Tibial nerve (tissue), 4 donors: ENCODE results near the gene NUDT13. TPM values are rescaled to one million over a fixed set of nuclear protein-coding genes. Genes with fewer than 3 reads are reported as not detected.

Experiments
- DNase-seq, 2 donors: peaks; one replicate each; pipeline ENCODE4 v3.0.0-alpha.2; 2019; ENCODE audit warnings: low spot score in 2 of 2
- H3K27ac ChIP-seq, 4 donors: fragments of 200-600 bp; sonication (generic) in 3 of 4; one replicate each; pipeline ENCODE4 v1.5.1; 2017 to 2019; ENCODE audit warnings: mild to moderate bottlenecking in 1 of 4
- H3K27me3 ChIP-seq, 2 donors: fragments of 200-600 bp; sonication (generic) in 1 of 2; one replicate each; pipeline versions ENCODE4 v1.5.1 to v1.6.0; 2017 to 2019
- H3K36me3 ChIP-seq, 3 donors: fragments of 200-600 bp; sonication (generic); one replicate each; pipeline ENCODE4 v1.5.1; 2018 to 2019
- H3K4me1 ChIP-seq, 4 donors: fragments of 200-600 bp; sonication (generic) in 3 of 4; one replicate each; pipeline ENCODE4 v1.5.1; 2017 to 2019
- H3K4me3 ChIP-seq, 4 donors: fragments of 200-600 bp; sonication (generic) in 3 of 4; one replicate each; pipeline ENCODE4 v1.5.1; 2017 to 2019; ENCODE audit warnings: mild to moderate bottlenecking in 1 of 4, moderate library complexity in 1 of 4
- H3K9me3 ChIP-seq, 4 donors: fragments of 200-600 bp; sonication (generic) in 3 of 4; one replicate each; pipeline ENCODE4 v1.5.1; 2017 to 2019
- CTCF ChIP-seq, 5 experiments: fragments of 200-600 bp in 3 of 5; fragments of 450-650 bp in 2 of 5; sonication (generic) in 3 of 5; IDR thresholded peaks; one replicate each; pipeline ENCODE4 v1.5.1; 2016 to 2019; ENCODE audit warnings: antibody characterized with exemption in 5 of 5, mild to moderate bottlenecking in 3 of 5, moderate library complexity in 2 of 5
- EP300 ChIP-seq, 2 donors: sonication (generic); formaldehyde crosslinking; IDR thresholded peaks; one replicate each; pipeline ENCODE4 v1.6.1; 2017; ENCODE audit warnings: antibody characterized with exemption in 2 of 2, mild to moderate bottlenecking in 1 of 2
- POLR2A ChIP-seq, 2 donors: fragments of 450-650 bp; IDR thresholded peaks; one replicate each; pipeline ENCODE4 v1.6.1; 2017; ENCODE audit warnings: antibody characterized with exemption in 2 of 2, mild to moderate bottlenecking in 2 of 2, moderate library complexity in 2 of 2
- WGBS, 2 donors: methylation state at CpG; one replicate each; pipeline ENCODE4 v1.1.5; 2018; 5-methylcytosine and 5-hydroxymethylcytosine counted together
- total RNA-seq, 4 donors: library from RNA; depleted of rRNA; stranded (reverse); fragments of >200 nt; gene quantifications; one replicate each; pipeline ENCODE4 v1.1.0, GENCODE V29; 2016

The NUDT13 gene
- total RNA-seq, 4 donors from 2014 or later: 1.2 to 10.5 (median 4.2) TPM

DNA sequence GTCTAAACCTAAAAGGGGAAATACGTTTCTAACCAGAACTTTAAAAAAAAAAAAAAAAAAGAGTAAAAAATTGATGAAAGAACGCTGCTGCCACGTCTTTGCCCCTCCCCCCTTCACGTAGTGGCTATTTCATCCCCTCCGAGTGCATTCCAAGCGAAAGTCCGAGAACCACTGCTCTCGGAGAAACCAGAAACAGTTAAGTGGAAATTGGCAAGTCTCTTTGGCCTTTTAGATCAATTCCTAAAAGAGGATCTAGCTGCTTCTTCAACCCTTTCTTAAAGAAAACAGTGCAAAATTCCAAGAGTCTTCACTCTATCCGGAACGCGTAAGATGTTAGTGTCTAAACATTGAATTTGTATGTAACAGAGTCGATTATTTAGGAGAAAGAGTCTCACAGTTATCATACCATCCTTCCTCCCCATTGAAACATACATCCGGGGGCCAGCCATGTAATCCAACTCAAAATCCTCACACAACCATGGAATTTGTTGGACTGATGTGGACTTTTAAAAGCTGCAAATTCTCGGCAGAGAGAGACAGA, 14.7 kb upstream of the NUDT13 start:
- Histone ChIP-seq H3K4me3 (peak overlapping the region; percentile 68 to 96 (median 84)), H3K36me3 (peaks cover 0 to 6% (median 0%) of the 10 kb centered on the region in 3 donors), H3K4me1 (peaks cover 0 to 24% (median 8%) of the 10 kb centered on the region in 4 donors), H3K27ac (peak overlapping the region; percentile 88 to 99 (median 98)), H3K27me3 (no peaks in the 10 kb centered on the region), H3K9me3 (no peaks in the 10 kb centered on the region)
- 0% methylated on average over 14 of the region's 14 CpGs for WGBS, 2 donors
- TF ChIP-seq EP300 (IDR thresholded peaks at IDR 0.05) (peak in 1 of 2 donors; percentile 69), POLR2A (IDR thresholded peaks at IDR 0.05) (peak in 1 of 2 donors; percentile 25), CTCF (IDR thresholded peaks at IDR 0.05) (no peak)
- peak; percentile 35 to 69 for DNase-seq

- Histone ChIP-seq H3K27ac (peak overlapping the region; percentile 88 to 99 (median 98)), H3K4me3 (peak overlapping the region; percentile 68 to 96 (median 84)), H3K27me3 (no peaks in the 10 kb centered on the region), H3K9me3 (no peaks in the 10 kb centered on the region), H3K36me3 (peaks cover 0 to 11% (median 0%) of the 10 kb centered on the region in 3 donors), H3K4me1 (peaks cover 0 to 24% (median 8%) of the 10 kb centered on the region in 4 donors)
- TF ChIP-seq POLR2A (IDR thresholded peaks at IDR 0.05) (no peak), EP300 (IDR thresholded peaks at IDR 0.05) (no peak), CTCF (IDR thresholded peaks at IDR 0.05) (no peak)
- WGBS, 2 donors: 0 to 1% methylated on average over 27 to 28 of the region's 29 CpGs
- DNase-seq: peak; percentile 41
These were observed 14.2 kb upstream of the NUDT13 start for GRCh38 chr10:73096041-73096448.

- Histone ChIP-seq H3K4me3 (peak within 1 kb of the TSS; percentile 68 to 96 (median 84)), H3K27me3 (no peaks in the 10 kb centered on the region), H3K36me3 (peaks cover 0 to 11% (median 0%) of the 10 kb centered on the region in 3 donors), H3K27ac (peak within 1 kb of the TSS; percentile 88 to 99 (median 98)), H3K4me1 (peaks cover 0 to 24% (median 8%) of the 10 kb centered on the region in 4 donors), H3K9me3 (no peaks in the 10 kb centered on the region)
- 0% methylated on average over 69 to 75 of the region's 75 CpGs for WGBS, 2 donors
- DNase-seq: peak; percentile 96 to 98
- peak; percentile 80 to 100 for TF ChIP-seq EP300 (IDR thresholded peaks at IDR 0.05)
- peak; percentile 91 to 95 for TF ChIP-seq POLR2A (IDR thresholded peaks at IDR 0.05)
- TF ChIP-seq CTCF (IDR thresholded peaks at IDR 0.05): peak; percentile 61 to 90 (median 79)
These were observed 13.6 kb upstream of the NUDT13 start, which contains the start of gene P4HA1 for GRCh38 chr10:73096449-73097304. Gene P4HA1, minus strand, starts transcription at chr10:73096866. Its CDS starts 21,983 bp downstream, at chr10:73074883.

DNA sequence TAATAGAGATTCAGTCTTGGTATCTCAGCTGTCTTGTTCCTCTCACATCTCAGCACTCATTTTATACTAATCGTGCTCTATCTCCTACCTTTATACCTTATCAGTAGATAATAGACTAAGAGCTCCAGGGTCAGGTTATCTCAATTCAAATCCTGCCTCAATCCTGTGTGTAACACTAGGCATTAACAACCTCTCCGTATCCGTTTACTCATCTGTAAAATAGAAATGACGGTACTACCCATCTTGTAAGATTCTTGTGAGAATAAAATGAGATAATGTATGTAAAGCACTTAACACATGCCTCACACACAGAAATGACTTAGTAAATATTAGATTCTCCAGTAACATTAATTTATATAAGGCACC, 13.0 kb upstream of the NUDT13 start:
- peak overlapping the region; percentile 68 to 96 (median 84) for H3K4me3 ChIP-seq
- DNase-seq: no peak
- H3K27me3 ChIP-seq: no peaks in the 10 kb centered on the region
- H3K9me3 ChIP-seq: no peaks in the 10 kb centered on the region
- H3K36me3 ChIP-seq: peaks cover 0 to 11% (median 0%) of the 10 kb centered on the region in 3 donors
- WGBS, 2 donors: 48 to 52% methylated on average over 4 of the region's 4 CpGs
- peak overlapping the region; percentile 88 to 99 (median 98) for H3K27ac ChIP-seq
- TF ChIP-seq EP300 (IDR thresholded peaks at IDR 0.05): no peak
- TF ChIP-seq POLR2A (IDR thresholded peaks at IDR 0.05): no peak
- no peak for TF ChIP-seq CTCF (IDR thresholded peaks at IDR 0.05)
- H3K4me1 ChIP-seq: peaks cover 0 to 24% (median 8%) of the 10 kb centered on the region in 4 donors
